ENCODE results near the gene CSNK1E.
A peak's percentile ranks its signal among the peaks of the same experiment; 100 is the strongest.
"Not testable (repeated sequence)": the region's sequence is repeated elsewhere in the genome, so short reads cannot be mapped to it uniquely, and the experiment has no call there.

The CSNK1E gene

GRCh38 chr22:38317122-38317994 lies at the start of gene CSNK1E:
CSNK1E (minus strand) TSS chr22:38317433; CDS start chr22:38314157, 3,276 bp downstream.
- DNase-seq = peak; percentile 55

DNA sequence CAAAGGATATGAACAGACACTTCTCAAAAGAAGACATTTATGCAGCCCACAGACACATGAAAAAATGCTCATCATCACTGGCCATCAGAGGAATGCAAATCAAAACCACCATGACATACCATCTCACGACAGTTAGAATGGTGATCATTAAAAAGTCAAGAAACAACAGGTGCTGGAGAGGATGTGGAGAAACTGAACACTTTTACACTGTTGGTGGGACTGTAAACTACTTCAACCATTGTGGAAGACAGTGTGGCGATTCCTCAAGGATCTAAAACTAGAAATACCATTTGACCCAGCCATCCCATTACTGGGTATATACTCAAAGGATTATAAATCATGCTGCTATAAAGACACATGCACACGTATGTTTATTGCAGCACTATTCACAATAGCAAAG lies 48.6 kb upstream of the CSNK1E start:
- not testable (repeated sequence) for DNase-seq

GRCh38 chr22:38365174-38365573 lies 47.9 kb upstream of the CSNK1E start:
- DNase-seq = not testable (repeated sequence)

GRCh38 chr22:38360560-38360959 lies 43.3 kb upstream of the CSNK1E start:
- not testable (repeated sequence) for DNase-seq

GRCh38 chr22:38359817-38360216 lies 42.6 kb upstream of the CSNK1E start:
- DNase-seq = not testable (repeated sequence)

- not testable (repeated sequence) for DNase-seq
These were observed 40.7 kb upstream of the CSNK1E start for GRCh38 chr22:38357971-38358370.

- DNase-seq = no peak
These were observed 38.0 kb upstream of the CSNK1E start for GRCh38 chr22:38355275-38355674.

GRCh38 chr22:38353701-38354100 lies 36.5 kb upstream of the CSNK1E start:
- no peak for DNase-seq

DNA sequence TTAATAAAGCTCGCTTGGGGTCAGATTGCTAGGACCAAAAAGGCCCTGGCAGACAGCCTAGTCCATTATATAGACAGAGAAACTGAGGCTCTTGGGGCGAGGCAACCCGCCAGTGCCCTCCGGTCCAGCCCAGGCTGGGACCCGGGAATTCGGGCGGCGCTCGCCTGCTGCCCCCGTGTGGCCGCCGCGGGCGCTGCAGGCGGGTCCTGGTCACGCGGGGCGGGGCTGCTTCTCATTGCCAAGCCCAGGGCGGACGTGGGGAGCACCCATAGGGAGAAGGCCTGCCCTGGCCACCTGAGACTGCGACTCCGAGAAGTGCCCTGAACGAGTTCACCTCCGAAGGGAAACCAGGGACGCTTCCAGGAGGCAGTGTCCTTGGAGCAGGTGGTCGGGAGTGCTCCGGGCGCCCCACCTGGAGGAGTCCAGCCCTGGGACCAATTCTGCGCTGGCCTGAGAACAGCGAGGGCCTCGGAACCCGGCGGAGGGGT lies 36.0 kb upstream of the CSNK1E start:
- peak; percentile 17 for DNase-seq

DNA sequence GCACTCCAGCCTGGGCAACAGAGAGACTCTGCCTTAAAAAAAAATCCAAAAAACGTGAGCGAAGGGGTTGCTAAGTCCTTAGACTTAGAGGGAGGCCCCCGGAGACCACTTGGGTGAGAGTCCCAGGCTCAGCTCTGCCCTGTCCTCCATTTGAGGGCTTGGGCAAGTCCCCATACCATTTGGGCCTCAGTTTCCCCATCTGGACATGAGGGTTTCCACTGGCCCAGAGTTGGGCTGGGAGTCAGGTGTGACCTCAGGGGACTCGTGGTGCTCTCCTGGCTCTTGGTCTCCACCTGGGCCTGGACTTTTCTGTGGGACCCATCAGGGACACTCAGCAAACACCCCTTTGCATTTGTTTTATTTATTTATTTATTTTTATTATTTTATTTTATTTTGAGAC lies 35.2 kb upstream of the CSNK1E start:
- no peak for DNase-seq

DNA sequence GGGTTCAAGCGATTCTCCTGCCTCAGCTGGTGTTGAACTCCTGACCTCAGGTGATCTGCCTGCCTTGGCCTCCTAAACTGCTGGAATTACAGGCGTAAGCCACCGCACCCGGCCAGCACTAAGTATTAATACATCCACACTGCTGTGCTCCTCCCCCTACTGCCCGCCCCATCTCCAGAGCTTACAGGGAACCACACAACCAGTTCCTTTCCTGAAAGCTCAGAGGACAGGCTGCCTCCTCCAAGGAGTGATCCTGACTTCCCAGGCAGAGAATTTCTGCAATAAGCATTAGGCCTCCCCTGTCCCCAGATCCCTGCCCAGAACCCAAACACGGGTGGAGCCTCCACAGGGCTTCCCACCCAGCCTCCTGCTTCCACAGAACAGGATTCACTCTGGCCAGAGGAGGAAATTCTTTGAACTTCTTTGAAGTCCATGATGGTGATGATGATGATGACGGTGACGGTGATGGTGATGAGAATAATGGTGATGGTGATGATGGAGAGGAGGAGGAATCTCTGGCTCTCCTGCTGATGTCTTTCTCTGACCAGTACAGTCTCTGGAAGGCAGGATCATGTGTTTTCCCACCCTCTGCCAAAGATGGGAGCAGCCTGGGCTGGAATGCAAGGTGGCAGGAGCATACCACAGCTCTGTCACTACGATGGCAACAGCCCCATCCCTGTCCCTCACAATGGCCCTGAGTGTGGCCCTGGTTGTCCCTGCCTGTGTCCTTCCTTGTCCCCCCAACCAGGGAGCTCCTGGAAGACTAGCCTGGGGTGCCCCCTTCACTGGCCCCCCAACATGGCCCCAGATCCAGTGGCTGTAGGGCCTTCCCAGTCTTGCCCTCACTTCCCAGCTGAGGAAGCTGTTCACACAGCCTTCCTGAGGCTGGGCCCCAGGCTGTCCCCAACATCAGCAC lies 33.5 kb upstream of the CSNK1E start:
- no peak for DNase-seq

GRCh38 chr22:38348751-38349496 lies 31.7 kb upstream of the CSNK1E start:
- DNase-seq = no peak

- DNase-seq = no peak
These were observed 30.9 kb upstream of the CSNK1E start for GRCh38 chr22:38347944-38348750.

DNA sequence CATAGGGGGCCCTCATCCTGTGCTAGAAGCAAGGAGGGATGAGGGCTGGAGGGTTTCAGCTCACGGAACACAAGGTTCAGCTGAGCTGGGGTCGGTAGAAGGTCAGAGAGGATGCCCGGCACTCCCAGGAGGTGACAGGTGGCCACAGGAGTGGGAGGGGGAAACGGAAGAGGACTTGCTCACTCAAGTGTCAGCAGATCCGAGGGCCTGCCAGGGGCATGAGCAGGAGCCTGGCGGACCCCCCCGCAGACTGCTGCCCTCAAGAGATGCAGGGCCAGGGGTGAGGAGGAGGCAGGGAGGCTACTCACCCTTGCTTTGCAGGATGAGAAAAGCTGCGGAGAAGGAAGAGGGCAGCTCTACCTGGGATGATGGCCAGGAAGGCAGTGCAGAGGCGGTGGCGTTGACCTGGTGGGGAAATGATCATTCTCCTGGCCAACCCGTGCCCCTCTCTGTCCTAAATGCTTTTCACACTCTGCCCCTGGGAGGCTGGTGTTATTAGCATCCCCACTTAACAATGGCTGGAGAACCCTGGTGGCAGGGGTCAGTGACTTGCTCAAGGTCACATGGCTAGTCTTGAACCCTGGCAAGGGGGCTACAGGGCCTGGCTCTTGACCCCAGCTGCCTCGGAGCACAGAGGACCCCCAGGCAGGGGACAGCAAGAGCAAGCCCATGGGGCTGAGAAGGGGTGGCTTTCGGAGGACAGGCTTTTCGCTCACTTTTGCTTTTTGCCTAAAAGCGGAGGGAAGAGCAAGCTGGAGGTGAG lies 30.1 kb upstream of the CSNK1E start:
- no peak for DNase-seq

GRCh38 chr22:38346506-38346905 lies 29.3 kb upstream of the CSNK1E start:
- no peak for DNase-seq

- no peak for DNase-seq
These were observed 28.5 kb upstream of the CSNK1E start for GRCh38 chr22:38345782-38346181.

- not testable (repeated sequence) for DNase-seq
These were observed 22.7 kb upstream of the CSNK1E start for GRCh38 chr22:38339893-38340292.

- no peak for DNase-seq
These were observed 21.6 kb upstream of the CSNK1E start for GRCh38 chr22:38338772-38339379.

DNA sequence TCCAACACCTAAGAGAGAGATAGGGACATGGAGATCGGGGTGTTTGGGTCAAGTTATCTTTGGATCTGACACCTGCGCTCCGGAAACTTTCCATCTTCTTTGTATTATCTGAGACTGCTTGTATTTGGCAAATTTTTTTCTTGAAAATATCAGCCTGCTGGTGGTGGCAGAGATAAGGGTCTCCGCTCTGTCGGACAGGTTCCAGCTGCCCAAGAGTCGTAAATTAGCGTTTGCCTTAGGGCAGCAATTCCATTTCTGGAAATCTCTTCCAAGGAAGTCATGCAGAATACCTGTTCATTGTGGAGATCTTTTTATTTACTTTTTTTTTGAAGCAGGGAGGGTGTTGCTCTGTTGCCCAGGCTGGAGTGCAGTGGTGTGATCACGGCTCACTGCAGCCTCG lies 19.5 kb upstream of the CSNK1E start:
- no peak for DNase-seq

DNA sequence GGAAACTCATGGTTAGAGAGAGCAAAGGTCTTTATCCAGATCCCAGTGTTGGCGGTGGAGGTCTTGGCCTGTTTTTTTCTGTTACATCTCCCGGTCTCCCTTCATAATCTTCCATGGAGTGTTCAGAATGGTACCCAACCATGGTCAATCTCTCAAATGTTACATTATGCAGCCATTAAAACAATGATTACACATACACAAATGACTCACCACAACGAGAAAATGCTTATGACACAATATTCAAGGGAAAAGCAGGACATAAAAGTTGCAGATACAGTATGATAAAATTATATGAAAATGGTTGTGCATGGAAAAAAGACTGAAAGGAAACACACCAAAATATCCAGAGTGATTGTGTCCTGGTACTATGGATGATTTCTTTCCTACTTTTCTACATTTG lies 17.8 kb upstream of the CSNK1E start:
- DNase-seq = no peak

DNA sequence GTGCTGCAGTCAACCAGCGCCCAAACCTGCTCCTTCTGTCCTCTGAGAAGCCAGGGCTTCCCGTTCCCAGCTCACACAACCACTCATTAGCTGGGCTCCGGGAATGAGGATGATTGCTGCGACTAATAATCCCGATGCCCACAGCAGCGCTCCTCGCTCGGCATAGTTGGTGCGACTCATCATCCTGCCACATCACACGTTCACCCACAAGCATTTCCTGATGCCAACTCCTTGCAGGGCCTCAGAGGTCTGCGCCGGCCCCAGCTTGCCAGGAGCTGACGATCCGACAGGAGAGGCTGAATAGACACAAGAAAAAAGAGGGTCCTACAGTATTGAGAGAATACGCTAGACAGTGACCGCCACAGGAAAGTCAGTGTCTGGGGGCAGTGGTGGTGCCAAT lies 10.6 kb upstream of the CSNK1E start:
- DNase-seq = no peak
